Fibroblast of lung (primary cell): ENCODE data around the gene CFAP47. TPM values are rescaled to one million over a fixed set of nuclear protein-coding genes. Genes with fewer than 3 reads are reported as not detected.

ENCODE experiments used
- DNase-seq, 2 donors: peaks; one replicate each; pipeline versions ENCODE4 v3.0.0 to v3.0.0-alpha.2; 2010; ENCODE audit warnings: low read depth in 2 of 2
- H2AFZ ChIP-seq: 2 replicates; pipeline ENCODE4 v1.5.1; 2012; ENCODE audit warnings: low read length, control low read depth, inconsistent platforms
- H3K27ac ChIP-seq: 2 replicates; pipeline ENCODE4 v1.5.1; 2011; ENCODE audit warnings: low read length, control low read depth; ENCODE audit not compliant: insufficient read depth
- H3K27me3 ChIP-seq: 2 replicates; pipeline ENCODE4 v1.5.1; 2011; ENCODE audit warnings: mild to moderate bottlenecking, low read length; ENCODE audit not compliant: control insufficient read depth, insufficient read depth
- H3K36me3 ChIP-seq: 2 replicates; pipeline ENCODE4 v1.5.1; 2011; ENCODE audit warnings: low read length; ENCODE audit not compliant: control insufficient read depth, insufficient read depth
- H3K4me1 ChIP-seq: 2 replicates; pipeline ENCODE4 v1.5.1; 2011; ENCODE audit warnings: low read length; ENCODE audit not compliant: control insufficient read depth, insufficient read depth; ENCODE audit errors: extremely low read depth
- H3K4me2 ChIP-seq: 2 replicates; pipeline ENCODE4 v1.5.1; 2011; ENCODE audit warnings: low read length, control low read depth; ENCODE audit not compliant: insufficient read depth; ENCODE audit errors: extremely low read depth
- H3K4me3 ChIP-seq, 4 experiments: fragments of 200-600 bp in 1 of 4; sonication (generic) in 1 of 4; replicated peaks in 1 of 4; 2 replicates each; pipeline ENCODE4 v1.5.1; 2011 to 2016; ENCODE audit warnings: low read length in 4 of 4, low read depth in 3 of 4, mild to moderate bottlenecking in 3 of 4, control low read depth in 2 of 4, inconsistent platforms in 1 of 4, mixed read lengths in 1 of 4; ENCODE audit not compliant: insufficient read depth in 1 of 4; ENCODE audit errors: control extremely low read depth in 1 of 4
- H3K79me2 ChIP-seq: 2 replicates; pipeline ENCODE4 v1.5.1; 2012; ENCODE audit warnings: mild to moderate bottlenecking, low read length, inconsistent platforms; ENCODE audit not compliant: control insufficient read depth, insufficient read depth
- H3K9ac ChIP-seq: 2 replicates; pipeline ENCODE4 v1.5.1; 2011; ENCODE audit warnings: mild to moderate bottlenecking, low read length, control low read depth; ENCODE audit not compliant: insufficient read depth
- H3K9me3 ChIP-seq: 2 replicates; pipeline ENCODE4 v1.5.1; 2012; ENCODE audit warnings: low read depth, low read length; ENCODE audit not compliant: control insufficient read depth, insufficient read depth
- H4K20me1 ChIP-seq: 2 replicates; pipeline ENCODE4 v1.5.1; 2011; ENCODE audit warnings: low read length; ENCODE audit not compliant: control insufficient read depth, insufficient read depth; ENCODE audit errors: extremely low read depth
- CTCF ChIP-seq, 2 donors: IDR thresholded peaks in 1 of 2; conservative IDR thresholded peaks in 1 of 2; 1 replicate in 1 of 2; 2 replicates in 1 of 2; pipeline ENCODE4 v1.5.1; 2011 to 2012; ENCODE audit warnings: low read length in 2 of 2, control low read depth in 1 of 2, inconsistent platforms in 1 of 2, low read depth in 1 of 2, mild to moderate bottlenecking in 1 of 2
- EZH2 ChIP-seq: IDR thresholded peaks from 2 replicates; pipeline ENCODE4 v1.5.1; 2012; ENCODE audit warnings: low read length, control low read depth, mild to moderate bottlenecking; ENCODE audit errors: missing control alignments
- polyA minus RNA-seq: library from RNA; depleted of rRNA, polyadenylated mRNA; stranded (reverse); fragments of >200 nt; gene quantifications from 2 replicates; pipeline ENCODE4 v1.2.3, GENCODE V29; 2011; ENCODE audit warnings: low replicate concordance
- polyA plus RNA-seq, 2 donors: library from polyadenylated mRNA; depleted of rRNA in 1 of 2; stranded (reverse) in 1 of 2; unstranded in 1 of 2; fragments of >200 nt; gene quantifications; 2 replicates each; pipeline ENCODE4 v1.2.1, GENCODE V29; 2011 to 2012; ENCODE audit warnings: missing spikeins in 1 of 2
- total RNA-seq: library from RNA; depleted of rRNA; stranded (reverse); fragments of >200 nt; gene quantifications from 2 replicates; pipeline ENCODE4 v1.2.1, GENCODE V29; 2014

CFAP47 gene
- total RNA-seq, result not detected in 2 replicates
- not detected in 2 replicates for polyA plus RNA-seq
- polyA plus RNA-seq (2012), result not detected in 2 replicates
- polyA minus RNA-seq, result not detected in 2 replicates

- no peaks in the 10 kb centered on the region for H3K79me2 ChIP-seq
- DNase-seq, result peak in 1 of 2 donors; percentile 14
- no peaks in the 10 kb centered on the region for H3K4me1 ChIP-seq
- H3K9me3 ChIP-seq, result no peaks in the 10 kb centered on the region
- H2AFZ ChIP-seq, result no peak within 1 kb of the TSS
- no peak within 1 kb of the TSS for H3K27ac ChIP-seq
- TF ChIP-seq CTCF (conservative IDR thresholded peaks at IDR 0.05 in 1 of 2, IDR thresholded peaks at IDR 0.05 in 1 of 2; ENCODE audit: low read depth in 1 of 2, low read length in 2 of 2), result no peak
- TF ChIP-seq EZH2, result no peak
- H3K36me3 ChIP-seq, result no peaks in the 10 kb centered on the region
- H3K4me2 ChIP-seq, result no peak within 1 kb of the TSS
- no peaks in the 10 kb centered on the region for H3K27me3 ChIP-seq
- no peaks in the 10 kb centered on the region for H4K20me1 ChIP-seq
- H3K9ac ChIP-seq, result no peak within 1 kb of the TSS
- H3K4me3 ChIP-seq, result peak within 1 kb of the TSS in 1 of 4 experiments; percentile 54
These were observed at the start of gene CFAP47 for GRCh38 chrX:35919536-35920309. CFAP47 (plus strand) TSS chrX:35919734; CDS start chrX:35919800, 66 bp downstream.

- Histone ChIP-seq H3K27me3 (no peaks in the 10 kb centered on the region), H4K20me1 (no peaks in the 10 kb centered on the region), H3K27ac (no peak overlapping the region), H3K9me3 (no peaks in the 10 kb centered on the region), H2AFZ (no peak overlapping the region), H3K4me2 (no peak overlapping the region), H3K4me3 (no peak overlapping the region), H3K4me1 (no peaks in the 10 kb centered on the region), H3K36me3 (no peaks in the 10 kb centered on the region), H3K79me2 (no peaks in the 10 kb centered on the region), H3K9ac (no peak overlapping the region)
- DNase-seq, result no peak
- TF ChIP-seq EZH2 (no peak), CTCF (conservative IDR thresholded peaks at IDR 0.05 in 1 of 2, IDR thresholded peaks at IDR 0.05 in 1 of 2; ENCODE audit: low read depth in 1 of 2, low read length in 2 of 2) (no peak)
These were observed 38.9 kb upstream of the CFAP47 start for GRCh38 chrX:35880601-35881000.

- TF ChIP-seq EZH2, result no peak
- no peak for TF ChIP-seq CTCF (conservative IDR thresholded peaks at IDR 0.05 in 1 of 2, IDR thresholded peaks at IDR 0.05 in 1 of 2; ENCODE audit: low read depth in 1 of 2, low read length in 2 of 2)
- no peaks in the 10 kb centered on the region for H4K20me1 ChIP-seq
- H3K79me2 ChIP-seq, result no peaks in the 10 kb centered on the region
- no peaks in the 10 kb centered on the region for H3K9me3 ChIP-seq
- H3K4me3 ChIP-seq, result no peak overlapping the region
- no peak overlapping the region for H2AFZ ChIP-seq
- H3K27ac ChIP-seq, result no peak overlapping the region
- H3K9ac ChIP-seq, result no peak overlapping the region
- H3K4me2 ChIP-seq, result no peak overlapping the region
- H3K4me1 ChIP-seq, result no peaks in the 10 kb centered on the region
- no peaks in the 10 kb centered on the region for H3K36me3 ChIP-seq
- DNase-seq, result no peak
- no peaks in the 10 kb centered on the region for H3K27me3 ChIP-seq
These were observed 33.4 kb upstream of the CFAP47 start for GRCh38 chrX:35886135-35886534.
